H1 (cell line): ENCODE measurements around the gene CNR2. TPM values are rescaled to one million over a fixed set of nuclear protein-coding genes. Genes with fewer than 3 reads are reported as not detected.

Source experiments
- CTCF ChIA-PET: fragments of 300-600 bp; sonication (Branson Sonifier 250); formaldehyde crosslinking; loops from one replicate; lab custom pipeline; 2021; ENCODE audit not compliant: partially characterized antibody; lab: Charles Lee
- POLR2A ChIA-PET: fragments of 300-600 bp; sonication (Branson Sonifier 250); formaldehyde crosslinking; loops from one replicate; lab custom pipeline; 2021; ENCODE audit warnings: inconsistent platforms; ENCODE audit not compliant: partially characterized antibody; lab: Charles Lee
- DNase-seq, 2 experiments: peaks; one replicate each; pipeline versions ENCODE4 v3.0.0 to v3.0.0-alpha.2; 2010 to 2022; ENCODE audit warnings: low spot score in 2 of 2, low read depth in 1 of 2, mixed read lengths in 1 of 2
- FAIRE-seq: peaks from 2 replicates; lab custom pipeline; 2011; peaks lifted over from hg19 to GRCh38; lab: Jason Lieb, UNC
- H2AFZ ChIP-seq: 2 replicates; pipeline ENCODE4 v1.8.1; 2012; ENCODE audit warnings: low read length, inconsistent platforms
- H2AK5ac ChIP-seq: 2 replicates; pipeline ENCODE4 v1.6.1; 2013; ENCODE audit warnings: low read depth, low read length
- H2BK120ac ChIP-seq: replicated peaks from 2 replicates; pipeline ENCODE3; 2013; ENCODE audit warnings: low read depth, low read length, inconsistent platforms
- H2BK12ac ChIP-seq: 2 replicates; pipeline ENCODE4 v1.6.1; 2013; ENCODE audit warnings: low read depth, low read length
- H2BK15ac ChIP-seq: 2 replicates; pipeline ENCODE4 v1.6.1; 2013; ENCODE audit warnings: low read length
- H2BK20ac ChIP-seq: 2 replicates; pipeline ENCODE4 v1.6.1; 2013; ENCODE audit warnings: low read length
- H2BK5ac ChIP-seq: 2 replicates; pipeline ENCODE4 v1.6.1; 2013; ENCODE audit warnings: low read depth, low read length
- H3K14ac ChIP-seq: 2 replicates; pipeline ENCODE4 v1.6.1; 2013; ENCODE audit warnings: inconsistent platforms; ENCODE audit not compliant: insufficient read length
- H3K18ac ChIP-seq: 2 replicates; pipeline ENCODE4 v1.6.1; 2013; ENCODE audit warnings: low read length; ENCODE audit errors: extremely low read depth
- H3K23ac ChIP-seq: 2 replicates; pipeline ENCODE4 v1.6.1; 2013; ENCODE audit warnings: inconsistent platforms; ENCODE audit not compliant: insufficient read length
- H3K23me2 ChIP-seq: 2 replicates; pipeline ENCODE4 v1.6.1; 2013; ENCODE audit warnings: low read depth, low read length
- H3K27ac ChIP-seq: 2 replicates; pipeline ENCODE4 v1.6.1; 2011; ENCODE audit warnings: low read depth, low read length, inconsistent platforms
- H3K27me3 ChIP-seq, 4 experiments: replicated peaks in 1 of 4; 1 replicate in 1 of 4; 2 replicates in 3 of 4; pipeline versions ENCODE4 v1.6.1 to v1.8.1; 2011 to 2013; ENCODE audit warnings: low read length in 3 of 4, mild to moderate bottlenecking in 3 of 4, inconsistent platforms in 2 of 4, mixed read lengths in 2 of 4, moderate library complexity in 1 of 4; ENCODE audit not compliant: control insufficient read depth in 3 of 4, insufficient read depth in 3 of 4; ENCODE audit errors: extremely low read depth in 1 of 4
- H3K36me3 ChIP-seq, 4 experiments: 2 replicates each; pipeline versions ENCODE4 v1.6.1 to v1.8.1; 2011 to 2013; ENCODE audit warnings: mild to moderate bottlenecking in 4 of 4, low read length in 3 of 4, moderate library complexity in 2 of 4, control low read depth in 1 of 4, inconsistent platforms in 1 of 4; ENCODE audit not compliant: insufficient read depth in 4 of 4, control insufficient read depth in 2 of 4
- H3K4ac ChIP-seq: replicated peaks from 2 replicates; pipeline ENCODE3; 2013; ENCODE audit warnings: low read length, low read depth, mixed read lengths, inconsistent platforms; ENCODE audit not compliant: insufficient read length
- H3K4me1 ChIP-seq, 4 experiments: replicated peaks in 1 of 4; 1 replicate in 1 of 4; 2 replicates in 3 of 4; pipeline versions ENCODE4 v1.6.1 to v1.8.1; 2011 to 2013; ENCODE audit warnings: low read length in 3 of 4, inconsistent platforms in 2 of 4, mixed read lengths in 1 of 4; ENCODE audit not compliant: insufficient read depth in 4 of 4, control insufficient read depth in 3 of 4
- H3K4me2 ChIP-seq, 2 experiments: 2 replicates each; pipeline versions ENCODE4 v1.6.1 to v1.8.1; 2011 to 2013; ENCODE audit warnings: low read depth in 2 of 2, low read length in 2 of 2, control low read depth in 1 of 2, inconsistent platforms in 1 of 2, mild to moderate bottlenecking in 1 of 2; ENCODE audit not compliant: insufficient read depth in 1 of 2
- H3K4me3 ChIP-seq, 4 experiments: fragments of 200-600, 300-600 bp in 1 of 4; sonication (generic), shearing (Covaris generic), sonication (Bioruptor Twin) in 1 of 4; 2 replicates each; pipeline versions ENCODE4 v1.5.1 to v1.8.1; 2011 to 2016; ENCODE audit warnings: low read length in 4 of 4, low read depth in 3 of 4, control low read depth in 2 of 4, inconsistent platforms in 2 of 4, mild to moderate bottlenecking in 2 of 4, mixed read lengths in 1 of 4, moderate library complexity in 1 of 4; ENCODE audit not compliant: insufficient read depth in 2 of 4; ENCODE audit errors: extremely low read depth in 1 of 4
- H3K56ac ChIP-seq: replicated peaks from 2 replicates; pipeline ENCODE3; 2013; ENCODE audit warnings: low read depth, mild to moderate bottlenecking, mixed read lengths, low read length, inconsistent platforms; ENCODE audit not compliant: insufficient read length
- H3K79me1 ChIP-seq: 2 replicates; pipeline ENCODE4 v1.6.1; 2013; ENCODE audit warnings: low read depth, low read length, control low read depth
- H3K79me2 ChIP-seq, 2 experiments: 2 replicates each; pipeline versions ENCODE4 v1.6.1 to v1.8.1; 2012 to 2013; ENCODE audit warnings: low read length in 2 of 2, mild to moderate bottlenecking in 2 of 2, inconsistent platforms in 1 of 2; ENCODE audit not compliant: insufficient read depth in 2 of 2, control insufficient read depth in 1 of 2
- H3K9ac ChIP-seq, 4 experiments: replicated peaks in 1 of 4; 1 replicate in 1 of 4; 2 replicates in 3 of 4; pipeline versions ENCODE4 v1.6.1 to v1.8.1; 2011 to 2013; ENCODE audit warnings: low read depth in 3 of 4, low read length in 3 of 4, control low read depth in 2 of 4, mild to moderate bottlenecking in 2 of 4, moderate library complexity in 2 of 4, inconsistent platforms in 1 of 4; ENCODE audit errors: extremely low read depth in 1 of 4
- H3K9me3 ChIP-seq, 2 experiments: 2 replicates each; pipeline versions ENCODE4 v1.6.1 to v1.8.1; 2012 to 2013; ENCODE audit warnings: mild to moderate bottlenecking in 2 of 2, moderate library complexity in 2 of 2, control low read depth in 1 of 2, inconsistent platforms in 1 of 2, low read depth in 1 of 2, low read length in 1 of 2, mixed read lengths in 1 of 2; ENCODE audit not compliant: insufficient read depth in 2 of 2
- H4K20me1 ChIP-seq, 2 experiments: replicated peaks in 1 of 2; 2 replicates each; pipeline versions ENCODE3 to v1.8.1; 2011 to 2013; ENCODE audit warnings: inconsistent platforms in 2 of 2, low read length in 2 of 2, mild to moderate bottlenecking in 1 of 2; ENCODE audit not compliant: insufficient read depth in 2 of 2, control insufficient read depth in 1 of 2
- H4K5ac ChIP-seq: 2 replicates; pipeline ENCODE4 v1.6.1; 2013; ENCODE audit warnings: low read length, low read depth, mixed read lengths, inconsistent platforms; ENCODE audit not compliant: insufficient read length
- H4K8ac ChIP-seq: 2 replicates; pipeline ENCODE4 v1.8.0; 2013; ENCODE audit warnings: mild to moderate bottlenecking, moderate library complexity, low read length, inconsistent platforms; ENCODE audit not compliant: insufficient read depth; ENCODE audit errors: extremely low read depth
- H4K91ac ChIP-seq: replicated peaks from 2 replicates; pipeline ENCODE3; 2013; ENCODE audit warnings: low read length, mixed read lengths, inconsistent platforms; ENCODE audit not compliant: insufficient read length
- ATF3 ChIP-seq: IDR thresholded peaks from 2 replicates; pipeline ENCODE4 v1.6.1; 2011; ENCODE audit warnings: low read depth, mild to moderate bottlenecking, low read length; ENCODE audit not compliant: insufficient read depth
- BCL11A ChIP-seq, 2 experiments: IDR thresholded peaks; one replicate each; pipeline ENCODE4 v1.6.1; 2011; ENCODE audit warnings: low read depth in 2 of 2, low read length in 2 of 2, mild to moderate bottlenecking in 2 of 2
- BRCA1 ChIP-seq: IDR thresholded peaks from 2 replicates; pipeline ENCODE4 v1.6.1; 2012; ENCODE audit warnings: low read depth, low read length, improper control_type of control experiment
- CTBP2 ChIP-seq: IDR thresholded peaks from 2 replicates; pipeline ENCODE4 v1.7.0; 2011; ENCODE audit warnings: borderline replicate concordance, mild to moderate bottlenecking, moderate library complexity, mixed read lengths, low read length; ENCODE audit not compliant: insufficient read depth, insufficient read length
- FOSL1 ChIP-seq: IDR thresholded peaks from 2 replicates; pipeline ENCODE4 v1.6.1; 2011; ENCODE audit warnings: mild to moderate bottlenecking, low read depth, low read length, moderate library complexity; ENCODE audit not compliant: insufficient read depth
- HDAC6 ChIP-seq: IDR thresholded peaks from one replicate; pipeline ENCODE4 v1.7.1; 2012; ENCODE audit warnings: low read depth, mild to moderate bottlenecking, inconsistent platforms, low read length, moderate library complexity
- NRF1 ChIP-seq: IDR thresholded peaks from 2 replicates; pipeline ENCODE4 v1.6.1; 2011; ENCODE audit warnings: mild to moderate bottlenecking, low read depth, low read length, improper control_type of control experiment
- POLR2A ChIP-seq, 2 experiments: IDR thresholded peaks; 1 replicate in 1 of 2; 2 replicates in 1 of 2; pipeline ENCODE4 v1.6.1; 2011; ENCODE audit warnings: low read depth in 2 of 2, low read length in 2 of 2, mild to moderate bottlenecking in 2 of 2; ENCODE audit errors: control extremely low read depth in 1 of 2
- POLR2AphosphoS5 ChIP-seq: IDR thresholded peaks from 2 replicates; pipeline ENCODE4 v1.6.1; 2011; ENCODE audit warnings: low read depth, low read length
- RAD21 ChIP-seq, 2 experiments: IDR thresholded peaks in 1 of 2; conservative IDR thresholded peaks in 1 of 2; 2 replicates each; pipeline ENCODE4 v1.6.1; 2011; ENCODE audit warnings: low read depth in 2 of 2, low read length in 2 of 2, improper control_type of control experiment in 1 of 2, inconsistent platforms in 1 of 2, mild to moderate bottlenecking in 1 of 2, moderate library complexity in 1 of 2
- SIRT6 ChIP-seq: IDR thresholded peaks from one replicate; pipeline ENCODE4 v1.7.1; 2012; ENCODE audit warnings: low read length, inconsistent platforms
- SIX5 ChIP-seq: IDR thresholded peaks from 2 replicates; pipeline ENCODE4 v1.6.1; 2011; ENCODE audit warnings: mild to moderate bottlenecking, low read depth, low read length
- SP2 ChIP-seq: IDR thresholded peaks from 2 replicates; pipeline ENCODE4 v1.6.1; 2012; ENCODE audit warnings: mild to moderate bottlenecking, low read length, inconsistent platforms
- TAF1 ChIP-seq: IDR thresholded peaks from 2 replicates; pipeline ENCODE4 v1.6.1; 2011; ENCODE audit warnings: mild to moderate bottlenecking, low read depth, low read length
- ZNF274 ChIP-seq: IDR thresholded peaks from 2 replicates; pipeline ENCODE4 v1.7.0; 2012; ENCODE audit warnings: low read length, borderline replicate concordance; ENCODE audit errors: extremely low read depth
- WGBS, 2 experiments: shearing (Covaris generic) in 1 of 2; methylation state at CpG; one replicate each; pipeline versions ENCODE4 v1.1.6 to v1.1.7; 2013 to 2015; ENCODE audit warnings: low lambda C conversion rate in 2 of 2, mixed read lengths in 2 of 2, inconsistent platforms in 1 of 2, low coverage in 1 of 2, missing lambda C conversion rate in 1 of 2; ENCODE audit not compliant: insufficient replicate concordance in 2 of 2, insufficient coverage in 1 of 2, insufficient read length in 1 of 2; ENCODE audit errors: extremely low coverage in 1 of 2, missing lambda C conversion rate in 1 of 2; 5-methylcytosine and 5-hydroxymethylcytosine counted together
- polyA plus RNA-seq, 7 experiments: library from polyadenylated mRNA; depleted of rRNA in 3 of 7; stranded (reverse) in 5 of 7; unstranded in 2 of 7; fragments of >200 nt in 5 of 7; fragments of 200-250 nt in 2 of 7; gene quantifications; 1 replicate in 5 of 7; 2 replicates in 1 of 7; 4 replicates in 1 of 7; pipeline versions ENCODE4 v1.2.1 to v1.2.3, GENCODE V29; 2011 to 2013; ENCODE audit warnings: missing spikeins in 2 of 7, mixed read lengths in 2 of 7
- total RNA-seq: library from RNA; stranded (reverse); fragmentation: NEBNext Ultra II Directional; extraction: Animal tissue kit (Norgen Biotek cat#: 25700); gene quantifications from 2 replicates; pipeline ENCODE4 v1.2.1, GENCODE V29; 2021

Gene CNR2
- total and polyA plus RNA-seq, 2 of the 8 experiments (the other 6 are each of a cell fraction or from before 2014, with no cell fraction given), result not detected

- no peak overlapping the region for H3K27ac ChIP-seq
- POLR2A ChIA-PET, result no interaction called here
- TF ChIP-seq SP2 (no peak), POLR2AphosphoS5 (no peak), ATF3 (no peak), HDAC6 (no peak), BRCA1 (no peak), NRF1 (no peak), SIX5 (no peak), SIRT6 (no peak), RAD21 (IDR thresholded peaks at IDR 0.05 in 1 of 2, conservative IDR thresholded peaks at IDR 0.05 in 1 of 2; ENCODE audit: low read depth in 2 of 2, low read length in 2 of 2) (no peak), TAF1 (no peak), POLR2A (IDR thresholded peaks at IDR 0.05; ENCODE audit: control extremely low read depth in 1 of 2, low read depth in 2 of 2, low read length in 2 of 2) (no peak), CTBP2 (no peak), ZNF274 (no peak), BCL11A (IDR thresholded peaks at IDR 0.05; ENCODE audit: low read depth in 2 of 2, low read length in 2 of 2) (no peak), FOSL1 (no peak)
These were observed 47.6 kb downstream of the CNR2 start for GRCh38 chr1:23865543-23865930.

More at GRCh38 chr1:23865543-23865930, 47.6 kb downstream of the CNR2 start:
- Histone ChIP-seq H3K9me3 (no peaks in the 10 kb centered on the region), H3K56ac (no peak overlapping the region), H2BK15ac (no peak overlapping the region), H3K36me3 (no peaks in the 10 kb centered on the region), H3K18ac (no peak overlapping the region), H4K91ac (no peak overlapping the region), H2AFZ (no peak overlapping the region), H4K5ac (no peak overlapping the region), H2BK20ac (no peak overlapping the region), H2BK5ac (no peak overlapping the region), H2BK120ac (no peak overlapping the region), H4K8ac (no peak overlapping the region), H3K4me1 (no peaks in the 10 kb centered on the region; a peak in 1 of 7 replicates), H3K4me3 (no peak overlapping the region), H2AK5ac (no peak overlapping the region), H2BK12ac (no peak overlapping the region), H3K79me2 (no peaks in the 10 kb centered on the region), H3K14ac (no peak overlapping the region), H3K79me1 (no peaks in the 10 kb centered on the region), H3K9ac (no peak overlapping the region), H4K20me1 (no peaks in the 10 kb centered on the region), H3K27me3 (peaks cover 6 to 28% (median 19%) of the 10 kb centered on the region in 4 experiments), H3K4me2 (no peak overlapping the region), H3K23me2 (peaks cover 7% of the 10 kb centered on the region), H3K23ac (no peak overlapping the region), H3K4ac (no peak overlapping the region)
- 93% methylated on average over 4 of the region's 4 CpGs; no CpG with 5 or more reads in 1 of the 2 experiments for WGBS, 2 experiments
- DNase-seq (no peak), FAIRE-seq (no peak)
- CTCF ChIA-PET, result interaction anchor here (0.5 to 1.1 kb wide), 4 partner anchors 10 to 56 kb away, joined by 3 to 5 read pairs (median 3); no protein-coding TSS in a partner anchor
